ENCODE data around the gene PHF1.

The PHF1 gene

DNA sequence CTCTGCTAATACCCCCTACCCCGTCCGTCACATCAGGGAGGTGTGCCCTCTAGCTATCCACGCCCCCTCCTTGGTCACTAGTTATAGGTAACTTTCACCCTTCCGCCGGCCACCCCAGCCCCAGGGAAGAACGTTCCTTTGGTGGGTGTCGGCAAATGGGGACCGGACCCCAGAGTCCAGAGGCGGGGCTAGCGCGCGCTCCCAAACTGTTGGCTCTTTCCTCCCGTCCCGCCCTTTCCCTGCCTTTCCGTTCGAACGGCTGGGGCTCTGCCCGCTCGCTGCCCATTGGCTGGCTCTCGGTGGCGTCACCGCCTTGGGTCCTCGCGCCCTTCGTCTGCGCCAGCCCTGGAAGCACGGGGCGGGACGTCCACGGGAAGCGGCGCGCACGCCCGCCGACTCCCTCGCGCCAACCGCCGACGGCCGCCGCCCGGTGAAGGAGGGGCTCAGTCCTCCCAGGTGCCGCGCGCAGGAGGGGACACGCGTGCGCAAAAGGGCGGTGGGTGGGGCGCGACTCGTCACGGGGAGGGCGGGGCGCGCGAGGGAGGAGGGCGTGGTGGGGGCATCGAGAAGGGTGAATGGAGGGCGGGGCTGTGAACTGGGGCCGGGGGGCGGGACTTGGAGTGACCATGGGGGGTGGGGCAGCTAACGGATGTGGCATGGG lies 634 bp upstream of the PHF1 start:
- no peak for TF ChIP-seq CTCF (IDR thresholded peaks at IDR 0.05)

GRCh38 chr6:33411632-33412005 lies 805 bp downstream of the PHF1 start:
- no peak for TF ChIP-seq CTCF (IDR thresholded peaks at IDR 0.05)

- no peak for TF ChIP-seq CTCF (IDR thresholded peaks at IDR 0.05)
Measured at GRCh38 chr6:33412140-33413009, 1.6 kb downstream of the PHF1 start.

DNA sequence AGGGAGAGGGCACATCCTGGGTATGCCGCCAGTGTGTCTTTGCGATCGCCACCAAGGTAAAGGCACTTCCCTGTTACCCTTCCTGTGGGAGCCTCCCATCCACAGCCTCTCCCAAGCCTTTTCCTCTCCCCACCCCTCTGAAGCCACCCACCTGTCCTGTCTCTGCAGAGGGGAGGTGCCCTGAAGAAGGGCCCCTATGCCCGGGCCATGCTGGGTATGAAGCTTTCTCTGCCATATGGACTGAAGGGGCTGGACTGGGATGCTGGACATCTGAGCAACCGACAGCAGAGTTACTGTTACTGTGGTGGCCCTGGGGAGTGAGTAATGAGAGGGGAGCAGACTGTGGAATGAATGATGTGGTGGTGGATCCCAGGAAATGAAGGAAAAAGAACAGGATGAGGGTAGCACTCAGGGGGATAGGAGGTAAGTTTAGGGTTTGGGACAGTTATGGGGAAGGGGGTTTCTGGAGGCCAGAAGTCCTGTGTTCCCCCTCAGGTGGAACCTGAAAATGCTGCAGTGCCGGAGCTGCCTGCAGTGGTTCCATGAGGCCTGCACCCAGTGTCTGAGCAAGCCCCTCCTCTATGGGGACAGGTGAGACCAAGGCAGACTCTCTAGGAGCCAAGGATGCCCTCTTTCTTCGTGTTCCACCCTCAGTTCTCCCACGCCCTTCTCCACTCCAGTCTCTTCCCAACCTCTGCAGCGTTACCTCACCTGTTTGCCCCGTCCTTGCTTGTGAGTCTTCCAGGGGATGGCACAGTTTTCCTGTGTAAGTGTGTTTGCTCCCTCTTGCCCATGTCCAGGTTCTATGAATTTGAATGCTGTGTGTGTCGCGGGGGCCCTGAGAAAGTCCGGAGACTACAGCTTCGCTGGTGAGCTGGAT lies 2.7 kb downstream of the PHF1 start:
- no peak for TF ChIP-seq CTCF (IDR thresholded peaks at IDR 0.05)

DNA sequence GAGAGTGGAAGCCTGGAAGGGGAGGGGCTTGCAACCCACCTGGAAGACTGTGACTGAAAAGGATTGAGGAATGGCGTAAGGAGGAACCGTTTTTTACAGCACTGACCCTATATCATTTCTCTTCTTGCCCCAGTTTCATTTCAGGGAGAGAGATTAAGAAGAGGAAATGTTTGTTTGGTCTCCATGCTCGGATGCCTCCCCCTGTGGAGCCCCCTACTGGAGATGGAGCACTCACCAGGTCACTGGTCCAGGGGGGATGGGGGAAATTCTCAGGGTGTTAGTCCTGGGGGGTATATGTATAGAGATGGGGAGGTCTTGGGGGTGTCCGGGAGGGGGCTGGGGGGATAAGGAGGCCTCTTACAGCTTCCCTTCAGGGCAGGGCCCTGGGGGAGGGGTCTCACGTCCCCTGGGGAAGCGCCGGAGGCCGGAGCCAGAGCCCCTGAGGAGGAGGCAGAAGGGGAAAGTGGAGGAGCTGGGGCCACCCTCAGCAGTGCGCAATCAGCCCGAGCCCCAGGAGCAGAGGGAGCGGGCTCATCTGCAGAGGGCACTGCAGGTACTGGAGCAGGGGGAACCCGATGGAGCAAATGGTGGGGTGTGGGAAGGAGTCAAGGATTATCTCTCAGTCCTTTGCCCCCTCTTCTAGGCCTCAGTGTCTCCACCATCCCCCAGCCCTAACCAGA lies 3.9 kb downstream of the PHF1 start:
- peak; percentile 30; the same call in 1 of the 2 replicates for TF ChIP-seq CTCF (IDR thresholded peaks at IDR 0.05)

- TF ChIP-seq CTCF (IDR thresholded peaks at IDR 0.05): no peak
Measured at GRCh38 chr6:33415831-33416230, 5.0 kb downstream of the PHF1 start.
